Erythroblast (primary cell): ENCODE results near the gene RNU1-1.
"Not testable (repeated sequence)": the region's sequence is repeated elsewhere in the genome, so short reads cannot be mapped to it uniquely, and the experiment has no call there.

Experiments used
- GATA1 ChIP-seq: IDR thresholded peaks from 2 replicates; pipeline ENCODE4 v1.6.1; 2011; ENCODE audit warnings: low read depth, mild to moderate bottlenecking, control low read depth, low read length, moderate library complexity
- POLR2A ChIP-seq: IDR thresholded peaks from 2 replicates; pipeline ENCODE4 v1.6.1; 2011; ENCODE audit warnings: mild to moderate bottlenecking, low read length

DNA sequence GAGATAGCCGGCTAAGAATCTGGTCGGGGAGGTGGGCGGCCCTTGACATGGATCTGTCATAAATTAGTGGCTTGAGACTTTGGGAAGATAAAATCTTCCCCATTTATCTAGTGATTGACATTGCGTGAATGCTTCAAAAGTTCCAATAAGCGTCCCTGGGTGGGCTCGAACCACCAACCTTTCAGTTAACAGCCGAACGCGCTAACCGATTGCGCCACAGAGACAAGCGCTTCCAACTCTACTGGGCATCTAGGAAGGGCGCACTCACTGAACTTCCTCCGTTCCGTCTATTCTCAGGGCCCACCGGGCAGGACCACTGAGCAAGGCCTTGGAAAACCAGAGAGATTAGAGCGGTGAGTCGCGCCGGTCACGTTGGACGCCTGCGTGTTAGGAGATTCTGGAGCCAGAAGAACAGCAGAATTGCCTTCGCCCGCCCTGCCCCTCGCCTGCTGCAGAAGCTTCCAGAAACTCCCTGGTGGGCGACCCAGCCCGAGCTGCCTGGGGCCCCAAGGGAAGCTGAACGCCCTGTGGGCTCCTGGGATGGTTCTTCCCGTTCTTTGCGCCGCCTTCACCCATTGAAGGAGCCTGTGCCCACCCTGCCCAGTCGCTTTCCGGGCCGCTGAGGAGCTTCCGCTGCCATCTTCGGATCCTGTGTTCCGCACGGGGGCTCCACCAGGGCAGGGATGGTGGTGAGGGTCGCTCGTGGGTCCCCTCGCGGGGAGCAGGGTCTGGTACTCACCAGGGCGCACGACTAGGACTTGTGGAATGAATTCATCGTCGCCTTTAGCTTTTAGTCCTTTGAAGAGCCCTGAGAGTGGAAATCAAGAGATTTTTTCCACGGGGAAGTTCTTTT, 6.6 kb upstream of the RNU1-1 start:
- TF ChIP-seq POLR2A, GATA1: not testable (repeated sequence)
